Stimulated activated CD8-positive, alpha-beta memory T cell treated with anti-CD3 and anti-CD28 coated beads, Interleukin-7, amount 100 ng/mL, for 1 hour (primary cell): ENCODE results near the gene BOC.

Experiments used
- DNase-seq, 2 donors: peaks; one replicate each; pipeline ENCODE4 v3.0.0-alpha.2; 2020; ENCODE audit warnings: low read depth in 2 of 2

Gene BOC

DNA sequence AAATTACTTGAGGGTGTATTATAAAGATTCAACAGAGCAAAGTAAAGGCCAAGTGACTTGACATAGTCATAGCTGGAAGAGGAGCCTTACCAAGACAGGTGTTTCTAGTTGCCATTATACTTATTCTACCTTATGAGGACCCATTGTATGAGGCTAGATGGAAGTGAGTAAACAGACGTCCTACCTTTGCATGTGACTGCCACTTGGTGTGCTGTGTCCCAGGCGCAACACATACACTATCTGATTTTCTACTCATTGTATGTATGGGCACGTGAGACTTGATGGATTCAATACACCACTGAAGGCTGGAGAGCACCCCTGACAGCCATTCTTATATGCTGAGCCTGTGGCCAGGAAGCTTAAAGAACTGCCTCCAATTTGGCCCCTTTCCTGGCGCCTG is 40.5 kb downstream of the BOC start:
- DNase-seq = no peak

DNA sequence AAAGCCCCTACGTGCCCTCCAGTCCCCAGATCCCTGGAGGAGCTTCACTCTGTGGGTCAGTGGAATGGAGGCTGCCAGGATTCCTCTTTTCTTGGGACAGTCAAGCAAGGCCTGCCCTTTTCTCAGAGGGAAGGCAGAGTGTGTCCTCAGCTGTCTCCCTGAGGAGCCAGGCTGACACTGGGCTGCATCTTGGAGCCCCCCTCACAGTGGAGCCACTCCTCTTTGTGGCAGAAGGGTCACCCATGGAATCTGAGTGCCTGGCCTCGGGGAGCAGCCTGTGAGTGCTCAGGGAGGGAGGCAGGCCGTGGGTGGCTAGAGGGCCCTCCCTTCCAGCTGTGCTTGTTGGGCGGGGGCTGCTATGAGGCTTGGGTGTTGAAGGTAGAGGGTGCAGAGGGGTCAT is 41.2 kb downstream of the BOC start:
- no peak for DNase-seq

DNA sequence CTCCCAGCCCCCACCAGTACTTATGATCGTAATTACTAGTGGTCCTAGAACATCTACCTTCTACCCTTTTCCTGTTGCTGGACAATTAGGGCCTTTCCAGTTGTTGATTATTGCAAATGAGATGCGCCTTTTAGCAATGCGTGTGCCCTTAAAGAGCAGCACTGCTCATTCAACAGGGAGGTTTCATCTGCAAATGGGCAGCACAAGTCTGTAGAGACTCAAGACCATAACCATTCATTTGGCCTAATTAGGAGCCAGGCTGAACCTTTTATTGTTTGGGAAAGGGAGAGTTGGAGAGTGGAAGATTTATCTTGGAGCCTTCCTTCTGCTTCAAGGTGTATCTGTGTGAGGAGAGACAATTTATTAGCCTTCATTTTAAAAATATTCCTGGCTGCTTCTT is 42.3 kb downstream of the BOC start:
- DNase-seq = no peak

DNA sequence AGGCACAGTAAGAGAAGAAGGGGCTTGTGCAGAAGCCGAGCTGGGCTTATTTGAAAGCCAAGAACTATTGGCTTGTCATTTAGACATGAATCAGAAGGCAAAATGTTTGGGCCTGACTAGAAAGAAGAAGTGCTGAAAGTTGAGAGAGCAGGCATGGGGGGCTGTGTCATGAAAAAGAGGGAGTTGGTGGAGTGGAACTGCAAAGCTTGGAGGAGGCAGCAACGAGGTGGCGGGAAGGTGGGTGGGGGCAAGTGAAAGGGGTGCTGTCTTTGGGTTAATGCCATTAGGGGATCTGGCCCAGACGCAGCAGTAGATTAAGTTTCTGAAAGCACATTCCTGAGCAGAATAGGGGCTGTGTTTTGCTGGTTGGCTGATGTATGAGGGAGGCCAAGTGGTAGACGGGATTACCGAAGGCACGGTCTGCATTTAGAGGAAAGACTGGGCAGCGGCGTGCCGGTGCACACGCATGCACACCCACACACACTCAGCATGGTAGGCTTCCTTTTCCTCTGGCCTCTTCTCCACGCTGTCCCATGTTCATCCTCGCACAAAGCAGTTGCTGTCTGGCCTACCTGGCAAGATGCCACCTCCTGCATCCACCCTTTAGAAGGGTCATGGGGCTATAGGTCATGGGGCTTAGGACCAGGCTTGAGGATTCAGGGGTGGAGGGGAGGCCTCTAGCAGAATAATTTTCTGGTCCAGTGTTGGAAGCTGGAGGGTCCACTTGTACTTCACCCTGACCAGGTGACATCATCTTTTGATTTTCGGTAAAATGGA is 43.0 kb downstream of the BOC start:
- no peak for DNase-seq

DNA sequence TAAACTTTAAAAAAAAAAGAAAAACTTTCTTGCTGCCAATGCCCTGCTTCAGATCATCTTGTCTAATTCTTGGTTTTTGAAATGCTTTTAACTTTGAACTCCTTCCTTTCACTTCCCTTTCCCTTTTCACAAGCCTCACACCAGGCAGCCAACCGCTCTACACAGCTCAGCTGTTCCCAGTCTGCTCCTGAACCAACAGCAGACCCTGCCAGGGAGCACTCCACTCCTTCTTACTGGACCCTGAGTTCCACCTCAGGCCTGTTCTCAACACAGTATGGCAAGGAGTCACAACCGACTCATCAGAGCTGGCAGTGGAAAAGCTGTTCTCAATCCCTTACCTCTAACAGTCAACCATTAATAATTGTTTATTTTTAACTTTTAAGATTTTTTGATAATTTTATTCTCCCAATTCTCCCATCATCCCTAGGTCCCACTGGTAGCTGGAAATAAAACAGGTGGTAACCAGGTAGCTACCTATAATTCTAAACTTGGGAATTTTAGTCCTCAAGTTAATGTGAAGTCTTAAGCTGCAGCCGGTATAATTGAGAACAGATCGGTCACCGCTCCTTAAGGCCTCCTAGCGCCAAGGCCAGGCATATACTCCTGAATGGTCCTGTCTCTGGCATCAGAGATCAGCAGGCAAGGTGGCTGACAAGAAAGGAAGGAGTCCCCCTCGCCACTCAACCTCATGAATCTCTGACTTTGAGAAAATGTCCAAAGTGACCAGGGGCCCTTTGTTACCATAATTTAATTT is 43.9 kb downstream of the BOC start:
- no peak for DNase-seq

DNA sequence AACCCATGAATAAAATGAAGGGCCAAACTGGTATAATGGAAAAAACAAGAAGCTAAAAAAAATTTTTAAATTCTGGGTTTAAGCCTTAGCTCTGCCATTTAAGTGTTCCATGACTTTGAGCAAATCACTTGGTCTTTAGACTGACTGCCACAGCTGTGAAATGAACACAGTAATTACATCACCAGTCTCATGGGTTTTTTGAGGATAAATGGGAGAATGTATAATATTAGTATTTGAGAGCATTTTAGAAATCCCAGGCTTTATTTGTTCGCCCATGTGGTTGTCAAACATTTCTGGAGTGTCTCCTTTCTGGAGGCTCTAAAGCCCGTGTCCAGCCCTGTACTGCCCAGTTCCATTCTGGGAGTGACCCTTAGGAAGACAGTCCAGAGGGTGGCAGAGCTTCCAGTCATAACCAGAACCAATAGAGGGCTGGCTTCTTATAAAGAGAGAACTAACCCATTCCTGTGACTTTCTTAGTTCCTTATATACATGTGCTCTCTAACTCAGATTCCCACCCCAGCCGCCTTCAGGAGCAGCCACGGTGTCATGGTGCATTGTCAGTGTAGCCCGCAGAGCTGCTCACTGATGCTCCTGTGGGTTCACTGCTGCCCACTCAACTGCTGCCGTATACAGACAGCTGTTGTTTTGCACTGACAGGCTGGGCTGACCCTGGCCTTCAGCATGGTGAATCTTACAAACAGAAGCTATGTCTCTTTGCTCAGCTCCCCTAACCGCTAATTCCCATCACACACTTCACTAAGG is 44.7 kb downstream of the BOC start:
- DNase-seq = no peak

DNA sequence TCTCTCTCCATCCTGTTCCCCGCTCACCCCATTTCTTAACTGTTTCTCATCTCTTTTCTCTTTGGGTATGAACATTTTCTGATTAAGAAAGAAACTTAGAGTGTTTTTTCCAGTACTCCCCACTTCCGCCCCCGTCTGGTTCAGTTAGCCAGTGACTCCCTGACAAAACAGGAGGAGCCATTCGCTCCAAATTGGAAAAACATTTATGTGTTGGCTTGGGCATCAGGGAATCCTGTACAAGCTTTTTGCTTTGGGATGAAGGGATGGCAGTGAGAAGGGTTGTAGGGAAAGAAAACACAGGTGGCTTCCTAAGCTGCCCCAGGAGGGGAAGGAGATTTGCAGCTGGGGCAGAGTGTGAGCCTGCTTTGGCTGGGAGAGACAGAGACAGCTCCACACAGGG is 47.0 kb downstream of the BOC start:
- DNase-seq = no peak

DNA sequence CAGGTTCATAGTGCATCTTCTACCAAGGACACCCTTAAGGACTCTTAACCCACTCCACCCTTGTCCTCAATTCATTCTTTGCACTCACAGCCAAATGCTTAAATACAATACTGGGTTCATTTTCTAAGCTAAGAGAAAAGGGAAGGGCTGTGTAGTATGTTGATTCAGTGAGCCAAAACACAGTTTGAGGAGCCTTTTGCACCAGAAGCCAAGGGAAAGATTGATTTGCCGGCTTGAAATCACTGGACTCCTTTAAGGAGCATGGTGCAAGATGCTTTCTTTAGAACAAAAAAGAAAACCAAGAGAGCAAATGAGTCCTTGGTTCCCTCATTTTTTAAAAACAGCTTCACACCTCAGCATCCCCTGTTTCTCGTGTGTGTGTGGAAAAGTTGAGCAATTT is 47.8 kb downstream of the BOC start:
- no peak for DNase-seq

DNA sequence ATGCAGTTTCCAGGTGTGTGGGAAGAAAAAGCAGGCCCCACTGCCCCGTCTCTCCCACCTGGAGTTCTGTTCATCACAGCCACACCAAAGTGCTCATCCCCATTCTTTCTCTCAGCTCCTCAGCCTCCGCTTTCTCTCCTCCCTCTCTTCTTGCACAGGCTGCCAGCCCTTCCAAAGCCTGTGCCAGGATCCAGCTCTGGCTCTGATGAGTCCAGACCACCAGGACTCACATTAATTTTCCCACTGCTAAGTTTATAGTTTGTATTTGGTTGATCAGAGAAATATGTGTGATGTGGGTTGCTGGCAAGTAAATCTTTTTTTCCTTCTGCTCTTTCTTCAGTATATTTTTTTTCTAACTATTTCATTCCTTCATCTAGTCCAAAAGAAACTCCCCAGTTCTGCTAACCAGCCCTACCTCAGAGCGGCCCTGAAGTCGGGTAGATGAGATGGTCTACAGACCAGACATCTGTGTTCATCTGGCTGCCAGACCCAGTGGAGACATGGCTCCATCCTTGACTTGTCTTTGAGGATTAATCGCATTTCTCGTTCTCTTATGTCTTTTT is 49.8 kb downstream of the BOC start:
- no peak for DNase-seq

DNA sequence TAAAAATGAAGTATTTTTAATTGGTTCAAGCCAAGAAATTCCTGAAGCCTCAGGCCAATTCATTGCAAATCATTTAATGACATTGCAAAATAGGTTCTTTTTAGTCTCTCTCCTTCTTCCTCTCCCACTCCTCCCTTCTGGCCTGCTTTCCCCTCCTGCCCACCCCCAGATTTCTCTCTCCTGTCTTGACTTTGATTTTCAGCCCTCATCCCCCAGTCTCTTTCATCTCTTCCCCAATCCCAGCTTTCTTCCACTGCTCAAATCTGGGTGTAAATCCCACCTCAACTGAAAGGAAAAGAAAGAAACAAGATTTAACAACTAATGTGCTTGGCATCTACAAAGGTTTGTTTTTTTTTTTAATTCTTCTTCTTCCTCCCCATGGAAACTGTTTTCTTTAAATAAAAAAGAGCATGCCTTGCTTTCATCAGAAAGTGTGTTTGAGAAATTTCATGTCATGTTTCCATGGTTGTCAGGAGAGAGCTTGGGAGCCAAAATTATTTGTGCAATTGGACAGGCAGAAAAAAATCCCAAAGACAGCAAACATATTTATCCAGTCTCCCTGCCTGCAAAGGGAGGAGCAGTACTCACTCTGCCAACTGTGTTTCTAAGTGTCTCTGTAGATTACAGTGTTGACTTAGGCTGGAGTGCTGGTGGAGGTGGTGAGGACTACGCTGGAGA is 50.4 kb downstream of the BOC start:
- DNase-seq = no peak

DNA sequence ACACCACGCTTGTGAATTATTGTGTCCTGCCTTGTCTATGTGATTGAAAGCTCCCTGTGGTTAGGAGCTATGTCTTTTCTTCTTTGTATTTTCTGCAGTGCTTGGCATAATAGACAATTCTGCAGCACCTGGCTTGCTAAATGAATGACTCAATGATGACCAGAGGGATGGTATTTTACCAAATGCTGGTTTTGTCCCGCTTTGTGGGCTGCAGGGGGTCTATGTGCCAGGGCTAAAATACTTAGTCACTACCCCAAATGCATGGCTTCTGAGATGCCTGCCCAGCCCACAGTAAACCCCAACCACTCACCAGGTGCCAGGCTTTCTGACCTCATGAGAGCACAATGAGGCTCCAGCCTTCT is 50.9 kb downstream of the BOC start:
- DNase-seq = no peak

DNA sequence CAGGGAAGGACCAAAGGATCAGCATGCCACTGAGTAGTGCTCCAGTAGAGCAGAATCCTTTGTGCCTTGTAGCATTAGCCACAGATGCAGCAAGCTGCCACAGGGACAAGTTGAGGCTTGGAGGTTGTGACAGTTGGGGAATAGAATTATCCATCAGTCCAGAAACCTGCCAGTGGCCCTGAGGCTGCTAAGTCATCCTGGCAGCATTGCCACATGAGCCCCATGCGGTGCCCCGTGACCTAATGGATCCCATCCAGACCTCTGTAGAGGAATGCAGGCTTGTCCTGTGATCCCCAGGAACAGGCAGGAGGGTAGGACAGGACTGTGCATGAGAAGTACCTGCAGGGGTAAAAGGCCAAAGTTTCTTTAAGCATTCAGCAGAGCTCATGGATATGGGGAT is 51.7 kb downstream of the BOC start:
- no peak for DNase-seq

DNA sequence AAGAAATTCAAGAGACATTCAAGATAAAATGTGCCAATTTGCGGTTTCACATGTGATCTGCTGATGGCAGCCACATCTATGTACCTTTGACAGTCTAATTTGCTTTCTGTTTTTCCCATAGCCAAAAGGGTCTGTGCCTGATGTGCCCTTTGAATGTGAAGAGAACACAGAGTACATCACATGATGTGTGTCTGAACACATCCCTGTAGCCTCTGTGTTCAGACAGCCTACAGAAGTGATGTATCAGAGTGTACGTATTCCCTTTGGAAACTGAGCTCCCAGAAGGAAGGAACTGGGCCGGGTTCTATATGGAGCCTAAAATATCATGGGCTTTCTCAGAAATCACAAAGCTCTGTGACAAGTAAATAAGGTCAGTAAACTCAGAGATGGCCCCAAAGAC is 52.4 kb downstream of the BOC start:
- no peak for DNase-seq

DNA sequence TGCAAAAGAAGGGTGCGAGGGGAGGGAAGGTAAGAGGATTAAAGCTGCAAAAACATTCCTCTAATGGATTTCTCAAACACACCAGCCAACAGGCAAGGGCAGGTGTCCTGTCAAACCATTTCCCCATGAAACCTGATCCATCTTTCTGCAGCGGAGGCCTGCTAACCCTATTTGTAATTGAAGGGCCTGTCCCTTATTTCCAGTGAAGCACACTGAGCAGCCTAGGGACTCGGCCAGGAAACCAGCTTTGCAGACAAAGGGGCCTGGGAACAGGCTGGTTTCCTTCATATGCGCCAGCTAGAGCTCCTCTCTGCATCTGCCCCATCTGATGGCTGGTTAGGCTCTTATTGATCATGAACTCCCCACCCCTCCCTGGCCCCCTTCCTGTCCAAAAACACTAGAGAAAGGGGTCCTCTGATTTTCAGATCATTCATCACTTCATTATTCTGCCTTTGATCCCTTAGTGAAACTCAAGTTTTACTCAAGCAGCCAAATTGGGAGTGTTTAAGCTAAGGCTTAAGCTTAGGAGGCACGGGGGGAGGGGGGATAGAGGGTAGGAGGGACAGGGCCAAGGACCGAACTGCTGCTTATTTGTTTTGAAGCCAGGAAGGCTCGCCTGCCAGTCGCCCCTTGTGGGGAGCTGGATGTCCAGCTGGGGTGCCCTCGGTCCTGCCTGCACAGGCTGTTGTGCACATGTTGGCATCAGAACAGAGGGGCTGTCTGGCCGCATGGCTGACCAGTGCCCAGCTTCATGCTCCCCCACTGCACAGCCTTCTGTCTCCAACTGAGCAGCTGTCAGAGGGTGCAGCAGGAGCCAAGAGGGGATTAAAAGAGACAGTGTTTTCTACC is 53.1 kb downstream of the BOC start:
- no peak for DNase-seq

DNA sequence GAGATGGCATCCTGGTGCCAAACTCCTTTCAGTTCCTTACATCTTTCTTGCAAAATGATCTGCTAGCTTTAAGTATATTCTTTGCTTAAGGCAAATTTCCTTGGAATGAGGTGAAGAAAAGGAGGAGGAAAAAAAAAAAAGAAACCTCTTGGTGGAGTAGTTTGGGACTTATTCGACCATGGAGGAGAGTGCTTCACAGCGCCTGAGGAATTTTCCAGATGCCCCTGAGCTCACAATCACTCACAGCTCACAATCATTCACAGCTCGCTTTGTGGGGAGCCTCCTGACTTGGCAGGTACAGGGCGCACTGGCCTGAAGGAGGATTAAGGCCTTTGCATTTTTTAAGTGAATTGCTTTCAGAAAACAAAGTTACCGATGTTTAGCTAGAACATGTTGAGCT is 53.9 kb downstream of the BOC start:
- no peak for DNase-seq

DNA sequence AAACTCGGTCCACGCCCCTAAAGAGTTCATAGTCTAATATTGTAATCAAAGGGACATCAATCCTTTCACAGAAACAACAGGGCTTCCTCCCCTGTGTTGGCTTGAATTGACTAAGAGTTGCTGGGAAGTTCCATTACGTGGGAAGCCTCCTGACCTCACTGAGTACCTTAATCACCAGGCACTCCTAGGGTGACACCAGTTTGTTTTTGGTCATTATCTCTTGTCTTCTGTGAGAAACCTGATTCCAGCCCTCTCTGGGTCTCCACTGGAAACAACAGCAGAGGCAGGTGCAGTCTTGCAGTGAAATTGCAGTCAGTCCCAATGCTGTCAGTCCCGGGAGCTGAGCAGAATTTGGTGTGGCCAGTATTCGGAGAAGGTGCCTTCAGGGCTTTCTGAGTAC is 55.4 kb downstream of the BOC start:
- DNase-seq = no peak

DNA sequence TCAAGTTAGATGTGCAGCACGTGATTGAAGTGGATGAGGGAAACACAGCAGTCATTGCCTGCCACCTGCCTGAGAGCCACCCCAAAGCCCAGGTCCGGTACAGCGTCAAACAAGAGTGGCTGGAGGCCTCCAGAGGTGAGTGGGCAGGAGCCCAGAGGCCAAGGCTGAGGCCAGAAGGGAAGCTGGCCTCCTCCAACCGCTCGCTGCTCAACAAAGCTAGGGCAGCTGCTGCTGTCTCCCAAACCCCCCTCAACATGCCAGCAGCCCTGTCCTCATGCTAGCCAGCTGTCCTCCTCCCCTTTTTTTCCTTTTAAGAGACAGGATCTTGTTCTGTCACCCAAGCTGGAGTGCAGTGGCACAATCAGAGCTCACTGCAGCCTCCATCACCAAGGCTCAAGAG is 57.0 kb downstream of the BOC start:
- no peak for DNase-seq

DNA sequence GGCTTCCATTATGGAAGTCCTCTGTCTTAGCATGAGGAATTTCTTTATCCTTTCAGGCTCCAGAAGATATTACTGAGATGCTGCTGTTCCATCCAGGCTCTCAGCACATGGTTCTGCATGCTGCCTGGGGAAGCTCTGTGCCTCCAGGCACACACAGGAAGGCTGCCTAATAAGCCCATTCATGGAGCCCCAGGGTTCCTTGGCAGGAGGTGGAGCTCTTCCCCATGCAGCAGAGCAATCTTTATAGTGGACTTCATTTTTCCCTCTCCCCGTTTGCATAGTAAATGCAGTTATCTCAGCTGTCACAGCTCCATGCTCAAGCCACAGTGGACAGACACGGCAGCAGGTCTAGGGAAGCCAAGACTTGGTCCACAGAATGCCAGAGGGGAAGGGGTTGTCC is 57.6 kb downstream of the BOC start:
- no peak for DNase-seq

DNA sequence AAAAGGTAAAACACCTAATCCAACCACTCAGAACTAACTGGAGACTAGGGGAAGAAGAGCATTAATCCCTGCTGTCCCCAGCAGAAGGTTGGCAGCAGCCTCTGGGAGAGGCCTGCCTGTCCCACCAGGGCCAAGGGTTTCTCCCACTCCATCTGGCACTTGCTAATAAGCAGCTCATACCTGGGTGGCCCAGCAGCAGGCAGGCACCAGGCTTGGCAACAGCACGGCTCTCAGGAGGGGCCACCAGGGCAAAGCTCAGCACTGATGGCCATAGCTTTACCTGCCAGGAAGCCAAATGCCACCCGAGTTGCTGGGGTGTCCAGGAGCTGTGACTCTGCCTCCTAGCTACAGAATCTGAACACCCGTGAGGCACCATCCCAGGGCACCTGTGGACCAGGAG is 58.3 kb downstream of the BOC start:
- no peak for DNase-seq

DNA sequence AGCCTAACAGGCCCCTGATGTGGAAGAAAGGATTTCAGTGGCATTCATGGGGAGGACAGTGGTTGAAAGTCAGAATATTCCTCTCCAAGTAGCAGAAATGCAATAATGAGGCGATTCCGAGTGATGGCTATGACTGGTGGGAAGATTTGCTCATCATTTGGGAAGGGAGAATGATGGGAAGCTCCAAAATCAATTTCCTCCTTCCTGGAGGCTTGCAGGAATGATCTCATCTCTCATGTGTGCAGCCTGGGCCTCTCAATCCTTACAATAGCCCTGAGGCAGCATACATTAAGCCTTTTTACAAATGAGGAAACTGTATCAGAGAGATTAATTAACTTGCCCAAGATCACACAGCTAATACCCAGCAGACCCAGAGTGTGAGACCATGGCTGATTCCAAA is 58.7 kb downstream of the BOC start:
- DNase-seq = no peak

DNA sequence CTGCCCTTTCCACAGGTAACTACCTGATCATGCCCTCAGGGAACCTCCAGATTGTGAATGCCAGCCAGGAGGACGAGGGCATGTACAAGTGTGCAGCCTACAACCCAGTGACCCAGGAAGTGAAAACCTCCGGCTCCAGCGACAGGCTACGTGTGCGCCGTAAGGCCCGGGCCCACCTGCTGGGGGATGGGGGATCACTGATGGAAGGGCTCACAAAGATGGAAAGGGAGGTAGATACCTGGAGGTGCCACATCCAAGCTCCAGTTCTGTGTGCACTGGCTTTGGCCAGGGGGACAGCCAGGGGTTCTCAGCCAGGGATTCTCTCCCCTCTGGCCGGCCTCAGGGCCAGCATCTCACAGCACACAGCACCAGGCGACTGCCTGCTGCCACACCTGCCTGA is 59.4 kb downstream of the BOC start:
- DNase-seq = no peak
